IMR-90 (cell line): ENCODE results near the gene EML4. TPM values are rescaled to one million over a fixed set of nuclear protein-coding genes. Genes with fewer than 3 reads are reported as not detected.

Experiments used
- ATAC-seq: fragments of 200-7000 bp; cut with Tn5 transposase; 2 replicates; pipeline ENCODE4 v1.9.1; 2020; ENCODE audit warnings: low read depth, mild to moderate bottlenecking, moderate library complexity
- BruUV-seq: library from RNA; stranded (reverse); fragments of 400-500 nt; replicated peaks from 2 replicates; lab custom pipeline; 2021; lab: Mats Ljungman, UMichigan
- CTCF ChIA-PET: fragments of 300-600 bp; formaldehyde crosslinking; extraction: SDS; loops from one replicate; lab custom pipeline; 2021; ENCODE audit warnings: antibody characterized with exemption; lab: Yijun Ruan, JAX
- POLR2A ChIA-PET: fragments of 300-600 bp; sonication (Branson Sonifier 250); formaldehyde crosslinking; loops from one replicate; lab custom pipeline; 2022; ENCODE audit warnings: antibody characterized with exemption; ENCODE audit not compliant: unreplicated experiment; lab: Charles Lee
- DNase-seq: peaks from one replicate; pipeline ENCODE4 v3.0.0; 2013
- H2AFZ ChIP-seq: replicated peaks from 2 replicates; pipeline ENCODE3; 2013; ENCODE audit warnings: low read length, mild to moderate bottlenecking; ENCODE audit not compliant: poor library complexity
- H2AK5ac ChIP-seq: 2 replicates; pipeline ENCODE4 v1.6.1; 2013; ENCODE audit warnings: low read depth, low read length, inconsistent platforms
- H2AK9ac ChIP-seq: replicated peaks from 2 replicates; pipeline ENCODE3; 2013; ENCODE audit warnings: mild to moderate bottlenecking, low read depth, low read length, moderate library complexity; ENCODE audit not compliant: poor library complexity
- H2BK120ac ChIP-seq: 2 replicates; pipeline ENCODE4 v1.6.1; 2013; ENCODE audit warnings: low read depth, low read length, inconsistent platforms
- H2BK15ac ChIP-seq: 3 replicates; pipeline ENCODE4 v1.6.1; 2013; ENCODE audit warnings: low read depth, low read length, inconsistent platforms
- H2BK20ac ChIP-seq: 2 replicates; pipeline ENCODE4 v1.6.1; 2013; ENCODE audit warnings: low read depth, mild to moderate bottlenecking, inconsistent platforms, low read length, moderate library complexity
- H2BK5ac ChIP-seq: 2 replicates; pipeline ENCODE4 v1.6.1; 2013; ENCODE audit warnings: mild to moderate bottlenecking, low read depth, low read length, inconsistent platforms; ENCODE audit not compliant: poor library complexity, severe bottlenecking
- H3K14ac ChIP-seq: replicated peaks from 2 replicates; pipeline ENCODE4 v1.6.1; 2013; ENCODE audit warnings: low read depth, low read length, inconsistent platforms
- H3K18ac ChIP-seq: 2 replicates; pipeline ENCODE4 v1.6.1; 2013; ENCODE audit warnings: low read depth, low read length, control low read depth
- H3K23ac ChIP-seq: 2 replicates; pipeline ENCODE4 v1.6.1; 2013; ENCODE audit warnings: low read depth, low read length, inconsistent platforms
- H3K27ac ChIP-seq: 2 replicates; pipeline ENCODE4 v1.5.1; 2013; ENCODE audit warnings: mild to moderate bottlenecking, control low read depth, low read length; ENCODE audit not compliant: insufficient read depth
- H3K27me3 ChIP-seq: 2 replicates; pipeline ENCODE4 v1.6.1; 2013; ENCODE audit warnings: low read length; ENCODE audit not compliant: control insufficient read depth, insufficient read depth
- H3K36me3 ChIP-seq: 2 replicates; pipeline ENCODE4 v1.6.1; 2013; ENCODE audit warnings: low read length, mixed read lengths; ENCODE audit not compliant: control insufficient read depth, insufficient read depth
- H3K4ac ChIP-seq: 2 replicates; pipeline ENCODE4 v1.6.1; 2013; ENCODE audit warnings: low read depth, low read length, inconsistent platforms
- H3K4me1 ChIP-seq: 2 replicates; pipeline ENCODE4 v1.6.1; 2013; ENCODE audit warnings: low read length, mixed read lengths; ENCODE audit not compliant: control insufficient read depth, insufficient read depth
- H3K4me2 ChIP-seq: 2 replicates; pipeline ENCODE4 v1.6.1; 2013; ENCODE audit warnings: low read depth, mild to moderate bottlenecking, control low read depth, low read length, moderate library complexity
- H3K4me3 ChIP-seq: 2 replicates; pipeline ENCODE4 v1.5.1; 2013; ENCODE audit warnings: low read depth, mild to moderate bottlenecking, control low read depth, low read length, moderate library complexity; ENCODE audit not compliant: insufficient read depth
- H3K56ac ChIP-seq: 2 replicates; pipeline ENCODE4 v1.6.1; 2013; ENCODE audit warnings: low read length, inconsistent platforms; ENCODE audit not compliant: insufficient read depth; ENCODE audit errors: extremely low read depth
- H3K79me1 ChIP-seq, 2 experiments: 2 replicates each; pipeline ENCODE4 v1.6.1; 2013; ENCODE audit warnings: low read length in 2 of 2, inconsistent platforms in 1 of 2, low read depth in 1 of 2
- H3K9ac ChIP-seq: 2 replicates; pipeline ENCODE4 v1.6.1; 2013; ENCODE audit warnings: low read depth, low read length, control low read depth
- H3K9me1 ChIP-seq: 2 replicates; pipeline ENCODE4 v1.6.1; 2013; ENCODE audit warnings: low read length, inconsistent platforms; ENCODE audit not compliant: insufficient read depth
- H3K9me3 ChIP-seq: 2 replicates; pipeline ENCODE4 v1.6.1; 2013; ENCODE audit warnings: low read length; ENCODE audit not compliant: control insufficient read depth, insufficient read depth
- H4K20me1 ChIP-seq: 2 replicates; pipeline ENCODE4 v1.6.1; 2013; ENCODE audit warnings: low read length, inconsistent platforms; ENCODE audit not compliant: insufficient read depth
- H4K5ac ChIP-seq: 2 replicates; pipeline ENCODE4 v1.6.1; 2013; ENCODE audit warnings: mild to moderate bottlenecking, low read depth, low read length, control low read depth
- H4K8ac ChIP-seq, 2 experiments: 2 replicates each; pipeline ENCODE4 v1.6.1; 2013; ENCODE audit warnings: low read depth in 2 of 2, low read length in 2 of 2, control low read depth in 1 of 2, inconsistent platforms in 1 of 2
- H4K91ac ChIP-seq: 2 replicates; pipeline ENCODE4 v1.6.1; 2013; ENCODE audit warnings: low read depth, low read length, inconsistent platforms; ENCODE audit not compliant: insufficient read depth
- CHD1 ChIP-seq: IDR thresholded peaks from 2 replicates; pipeline ENCODE4 v1.6.1; 2012; ENCODE audit warnings: low read depth, low read length, improper control_type of control experiment
- SMC3 ChIP-seq: fragments of 150-350 bp; IDR thresholded peaks from 2 replicates; pipeline ENCODE4 v1.6.1; 2016; ENCODE audit warnings: low read depth, mild to moderate bottlenecking, antibody characterized with exemption, low read length, moderate library complexity
- WGBS, 2 experiments: methylation state at CpG; one replicate each; pipeline versions ENCODE4 v1.1.5 to v1.1.7; 2013; ENCODE audit warnings: missing lambda C conversion rate in 2 of 2; ENCODE audit not compliant: insufficient read length in 1 of 2; ENCODE audit errors: extremely low coverage in 2 of 2; 5-methylcytosine and 5-hydroxymethylcytosine counted together
- dilution Hi-C: fragments of 300-500 bp; cut with HindIII; formaldehyde crosslinking; loops from one replicate; pipeline ENCODE4 v1.14.3; 2018; ENCODE audit warnings: low sequenced_read_pairs; ENCODE audit not compliant: unreplicated experiment
- in situ Hi-C: fragments of 300-500 bp; cut with MboI; formaldehyde crosslinking; loops from 3 replicates; pipeline ENCODE4 v1.14.3; 2019; ENCODE audit warnings: low sequenced_read_pairs, inconsistent platforms, mixed read lengths
- intact Hi-C: fragments of 100-400 bp; cut with micrococcal nuclease; formaldehyde crosslinking; loops from 2 replicates; pipeline ENCODE4 v1.10.0; 2022
- polyA plus RNA-seq, 3 experiments: library from polyadenylated mRNA; depleted of rRNA; stranded (reverse); fragments of >200 nt; gene quantifications; 2 replicates each; pipeline ENCODE4 v1.2.3, GENCODE V29; 2012; ENCODE audit warnings: low replicate concordance in 1 of 3
- total RNA-seq: library from RNA; depleted of rRNA; stranded (reverse); fragments of >200 nt; gene quantifications from 2 replicates; pipeline ENCODE4 v1.2.3, GENCODE V29; 2012

Gene EML4
- total and polyA plus RNA-seq, 2 of the 4 experiments (the other 2 are of a cell fraction) = 29.7 to 73.7 TPM

DNA sequence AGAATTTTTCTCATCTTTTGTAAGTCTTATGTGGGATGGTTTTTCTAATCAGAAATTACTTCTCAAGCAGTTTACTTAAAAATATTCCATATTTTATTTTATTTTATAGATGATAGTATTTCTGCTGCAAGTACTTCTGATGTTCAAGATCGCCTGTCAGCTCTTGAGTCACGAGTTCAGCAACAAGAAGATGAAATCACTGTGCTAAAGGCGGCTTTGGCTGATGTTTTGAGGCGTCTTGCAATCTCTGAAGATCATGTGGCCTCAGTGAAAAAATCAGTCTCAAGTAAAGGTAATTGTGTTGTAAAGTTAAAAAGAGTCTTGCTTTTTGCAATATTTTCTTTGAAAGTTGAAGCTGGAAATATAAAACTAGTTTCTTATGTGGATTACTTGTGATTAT is 76.2 kb downstream of the EML4 start:
- Histone ChIP-seq H2BK5ac (no peak overlapping the region), H2AK5ac (no peak overlapping the region), H2BK20ac (no peak overlapping the region), H3K23ac (no peak overlapping the region), H2BK15ac (no peak overlapping the region), H4K5ac (no peak overlapping the region), H3K9me1 (no peaks in the 10 kb centered on the region; the same call in 1 of the 2 replicates), H4K8ac (no peak overlapping the region), H2BK120ac (no peak overlapping the region), H3K9me3 (no peaks in the 10 kb centered on the region), H3K9ac (no peak overlapping the region), H3K56ac (no peak overlapping the region), H3K79me1 (peaks cover 29 to 48% of the 10 kb centered on the region in 2 experiments), H2AK9ac (no peak overlapping the region), H3K4me1 (no peaks in the 10 kb centered on the region), H3K14ac (no peak overlapping the region), H3K36me3 (peaks cover 9% of the 10 kb centered on the region), H2AFZ (no peak overlapping the region), H3K18ac (no peak overlapping the region), H3K4me2 (no peak overlapping the region), H3K4me3 (no peak overlapping the region), H4K91ac (no peak overlapping the region), H3K4ac (no peak overlapping the region), H3K27ac (no peak overlapping the region), H3K27me3 (no peaks in the 10 kb centered on the region), H4K20me1 (no peaks in the 10 kb centered on the region)
- WGBS, 2 experiments = 100% methylated on average over 1 of the region's 4 CpGs; no CpG with 5 or more reads in 1 of the 2 experiments
- in situ Hi-C loops = no loop called here
- intact Hi-C loops = loop anchor here (5.0 kb wide), 2 partner anchors 42 to 73 kb away; no protein-coding TSS in a partner anchor
- TF ChIP-seq SMC3 = no peak
- TF ChIP-seq CHD1 = no peak
- ChIA-PET POLR2A (no interaction called here), CTCF (no interaction called here)
- no TSS peak for BruUV-seq
- DNase-seq (no peak), ATAC-seq (no peak)
- dilution Hi-C loops = no loop called here
